AG04450 (cell line): ENCODE data around the gene CEP104. TPM values are rescaled to one million over a fixed set of nuclear protein-coding genes. Genes with fewer than 3 reads are reported as not detected.

Experiments used
- CTCF ChIA-PET: fragments of 300-600, 350-600 bp; formaldehyde crosslinking; extraction: SDS; loops from one replicate; lab custom pipeline; 2022; ENCODE audit warnings: antibody characterized with exemption, inconsistent platforms; lab: Charles Lee
- POLR2A ChIA-PET: fragments of 350-600 bp; formaldehyde crosslinking; extraction: SDS; loops from one replicate; lab custom pipeline; 2021; ENCODE audit warnings: antibody characterized with exemption, inconsistent platforms; lab: Yijun Ruan, JAX
- DNase-seq: peaks from one replicate; pipeline ENCODE4 v3.0.0-alpha.2; 2011; ENCODE audit warnings: low read depth, low spot score
- H3K27ac ChIP-seq: one replicate; pipeline ENCODE4 v1.5.1; 2012; ENCODE audit warnings: low read depth, low read length, control low read depth
- H3K27me3 ChIP-seq: one replicate; pipeline ENCODE4 v1.6.0; 2012; ENCODE audit warnings: low read length; ENCODE audit not compliant: control insufficient read depth, insufficient read depth
- H3K4me3 ChIP-seq: 2 replicates; pipeline ENCODE4 v1.5.1; 2011; ENCODE audit warnings: mild to moderate bottlenecking, low read depth, low read length, control low read depth
- H3K9me3 ChIP-seq: 2 replicates; pipeline ENCODE4 v1.5.1; 2012; ENCODE audit warnings: low read length; ENCODE audit not compliant: control insufficient read depth, insufficient read depth
- CTCF ChIP-seq: IDR thresholded peaks from 2 replicates; pipeline ENCODE4 v1.5.1; 2011; ENCODE audit warnings: low read depth, low read length, control low read depth, inconsistent platforms
- polyA plus RNA-seq: library from polyadenylated mRNA; depleted of rRNA; stranded (reverse); fragments of >200 nt; gene quantifications from 2 replicates; pipeline ENCODE4 v1.2.3, GENCODE V29; 2011

The CEP104 gene
- polyA plus RNA-seq, 1 experiment = 38.4 TPM

DNA sequence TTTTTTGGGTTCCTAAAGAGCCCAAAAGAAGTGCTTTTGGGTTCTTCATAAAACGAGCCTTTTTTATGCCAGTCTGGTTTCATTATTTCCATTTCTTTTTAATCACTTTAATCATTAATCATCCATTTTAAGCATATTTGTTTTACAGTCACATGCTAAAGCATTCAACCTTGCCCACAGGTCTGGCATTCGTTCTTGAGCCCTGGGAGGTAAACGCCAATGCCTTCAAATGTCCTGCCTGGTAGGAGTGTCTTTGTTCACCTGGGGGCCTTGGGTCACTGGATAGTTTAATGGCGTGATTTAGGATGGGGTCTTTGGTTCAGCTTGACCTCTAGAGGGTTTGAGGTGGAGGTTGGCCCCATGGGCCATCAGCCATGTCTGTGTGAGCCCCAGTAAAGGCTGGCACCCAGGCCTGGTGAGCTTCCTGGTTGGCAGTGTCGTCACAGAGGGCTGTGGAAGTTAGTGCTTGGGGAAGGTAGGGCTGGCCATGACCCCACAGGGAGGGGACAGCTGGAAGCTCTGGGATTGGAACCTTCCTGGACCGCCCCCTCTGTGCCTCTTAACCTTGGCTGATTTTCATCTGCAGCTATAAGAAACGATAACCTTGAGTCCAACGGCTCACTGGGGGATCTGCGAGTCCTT, 22.9 kb upstream of the CEP104 start:
- no peak overlapping the region for H3K4me3 ChIP-seq
- TF ChIP-seq CTCF = no peak
- POLR2A ChIA-PET = no interaction called here
- CTCF ChIA-PET = no interaction called here
- no peaks in the 10 kb centered on the region for H3K27me3 ChIP-seq
- H3K27ac ChIP-seq = no peak overlapping the region
- H3K9me3 ChIP-seq = peaks cover 10% of the 10 kb centered on the region
- DNase-seq = no peak

DNA sequence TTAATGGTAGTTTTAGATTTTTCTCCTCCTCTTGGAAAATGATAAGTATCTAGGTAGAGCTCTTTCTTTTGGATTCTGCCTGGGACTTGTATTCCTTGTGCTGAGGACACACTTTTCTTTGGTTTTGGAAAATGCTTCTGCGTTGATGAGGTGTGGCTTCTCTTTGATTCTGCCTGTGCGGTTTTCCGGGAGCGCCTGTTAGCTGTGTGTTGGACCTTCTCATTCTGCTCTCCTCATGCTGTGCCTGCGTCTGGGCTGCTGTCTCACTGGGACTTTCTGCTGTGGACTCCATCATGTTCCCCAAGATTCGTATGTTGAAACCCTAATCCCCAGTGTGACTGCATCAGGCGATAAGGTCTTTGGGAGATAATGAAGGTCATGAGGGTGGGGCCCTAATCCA, 22.1 kb upstream of the CEP104 start:
- no peak overlapping the region for H3K4me3 ChIP-seq
- no peak overlapping the region for H3K27ac ChIP-seq
- no peak for DNase-seq
- ChIA-PET POLR2A (no interaction called here), CTCF (no interaction called here)
- peaks cover 10% of the 10 kb centered on the region for H3K9me3 ChIP-seq
- TF ChIP-seq CTCF = no peak
- H3K27me3 ChIP-seq = no peaks in the 10 kb centered on the region

DNA sequence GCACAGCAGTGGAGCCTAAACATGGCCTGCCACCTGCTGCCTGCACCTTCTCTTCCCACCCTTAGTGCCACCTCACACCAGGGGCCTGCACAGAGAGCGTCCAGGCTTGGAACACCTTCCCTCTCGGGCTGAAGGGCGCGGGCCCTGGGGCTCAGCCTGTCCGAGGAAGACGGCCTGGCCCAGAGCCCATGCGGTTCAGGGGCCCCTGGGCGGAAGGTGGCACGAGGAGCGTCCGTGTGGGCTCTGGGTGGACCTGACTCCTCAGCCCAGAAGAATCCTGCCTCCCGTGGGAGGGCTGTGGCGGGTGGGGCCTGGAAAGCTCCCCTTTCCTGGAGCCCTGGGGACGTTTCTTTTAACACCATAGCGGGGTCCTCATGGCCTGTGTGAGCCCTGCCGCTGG, 19.7 kb upstream of the CEP104 start:
- no peak for TF ChIP-seq CTCF
- Histone ChIP-seq H3K4me3 (no peak overlapping the region), H3K27me3 (no peaks in the 10 kb centered on the region), H3K9me3 (peaks cover 10% of the 10 kb centered on the region), H3K27ac (no peak overlapping the region)
- ChIA-PET CTCF (no interaction called here), POLR2A (no interaction called here)
- DNase-seq = no peak

DNA sequence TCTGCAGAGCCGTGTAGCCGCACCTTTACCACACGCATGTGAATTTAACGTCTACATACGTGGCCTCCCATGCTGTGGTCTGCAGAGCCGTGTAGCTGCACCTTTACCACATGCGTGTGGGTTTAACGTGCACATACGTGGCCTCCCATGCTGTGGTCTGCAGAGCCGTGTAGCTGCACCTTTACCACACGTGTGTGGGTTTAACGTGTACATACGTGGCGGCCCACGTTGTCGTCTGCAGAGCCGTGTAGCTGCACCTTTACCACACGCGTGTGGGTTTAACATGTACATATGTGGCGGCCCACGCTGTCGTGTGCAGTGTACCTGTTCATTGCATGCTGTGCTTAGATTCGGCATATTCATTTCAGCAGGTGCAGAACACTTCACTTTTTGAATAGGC, 17.7 kb upstream of the CEP104 start:
- POLR2A ChIA-PET = no interaction called here
- CTCF ChIA-PET = no interaction called here
- H3K4me3 ChIP-seq = no peak overlapping the region
- no peak overlapping the region for H3K27ac ChIP-seq
- no peak for TF ChIP-seq CTCF
- no peak for DNase-seq
- H3K9me3 ChIP-seq = peaks cover 14% of the 10 kb centered on the region
- H3K27me3 ChIP-seq = no peaks in the 10 kb centered on the region

DNA sequence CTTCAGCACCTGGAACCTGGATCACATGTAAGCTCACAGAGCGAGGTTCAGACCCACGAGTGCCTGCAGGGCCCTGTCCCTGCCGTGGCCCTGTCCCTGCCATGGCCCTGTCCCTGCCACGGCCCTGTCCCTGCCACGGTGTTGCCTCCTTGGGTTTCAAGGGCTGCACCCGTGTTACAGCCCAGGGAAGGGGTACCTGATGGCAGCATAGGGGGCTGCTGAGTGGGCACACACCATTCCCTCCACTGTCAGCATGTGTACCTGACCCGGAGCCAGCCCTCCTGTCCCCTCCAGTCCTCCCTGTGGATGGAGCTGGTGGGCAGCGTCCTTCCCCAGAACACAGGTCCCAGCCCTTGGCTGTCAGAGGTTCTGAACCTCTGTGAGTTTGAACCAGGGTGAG, 15.5 kb upstream of the CEP104 start:
- CTCF ChIA-PET = interaction anchor here (1.0 kb wide), 1 partner anchor 14 kb away, joined by 3 read pairs; no protein-coding TSS in a partner anchor
- Histone ChIP-seq H3K27ac (no peak overlapping the region), H3K27me3 (no peaks in the 10 kb centered on the region), H3K9me3 (peaks cover 12% of the 10 kb centered on the region), H3K4me3 (no peak overlapping the region)
- no peak for DNase-seq
- TF ChIP-seq CTCF = no peak
- POLR2A ChIA-PET = no interaction called here
